H1 (cell line): ENCODE results near the gene TDRKH. TPM values are rescaled to one million over a fixed set of nuclear protein-coding genes. Genes with fewer than 3 reads are reported as not detected.

Experiments used
- CTCF ChIA-PET: fragments of 300-600 bp; sonication (Branson Sonifier 250); formaldehyde crosslinking; loops from one replicate; lab custom pipeline; 2021; ENCODE audit not compliant: partially characterized antibody; lab: Charles Lee
- POLR2A ChIA-PET: fragments of 300-600 bp; sonication (Branson Sonifier 250); formaldehyde crosslinking; loops from one replicate; lab custom pipeline; 2021; ENCODE audit warnings: inconsistent platforms; ENCODE audit not compliant: partially characterized antibody; lab: Charles Lee
- DNase-seq, 2 experiments: peaks; one replicate each; pipeline versions ENCODE4 v3.0.0 to v3.0.0-alpha.2; 2010 to 2022; ENCODE audit warnings: low spot score in 2 of 2, low read depth in 1 of 2, mixed read lengths in 1 of 2
- FAIRE-seq: peaks from 2 replicates; lab custom pipeline; 2011; peaks lifted over from hg19 to GRCh38; lab: Jason Lieb, UNC
- H2AFZ ChIP-seq: 2 replicates; pipeline ENCODE4 v1.8.1; 2012; ENCODE audit warnings: low read length, inconsistent platforms
- H2AK5ac ChIP-seq: 2 replicates; pipeline ENCODE4 v1.6.1; 2013; ENCODE audit warnings: low read depth, low read length
- H2BK120ac ChIP-seq: replicated peaks from 2 replicates; pipeline ENCODE3; 2013; ENCODE audit warnings: low read depth, low read length, inconsistent platforms
- H2BK12ac ChIP-seq: 2 replicates; pipeline ENCODE4 v1.6.1; 2013; ENCODE audit warnings: low read depth, low read length
- H2BK15ac ChIP-seq: 2 replicates; pipeline ENCODE4 v1.6.1; 2013; ENCODE audit warnings: low read length
- H2BK20ac ChIP-seq: 2 replicates; pipeline ENCODE4 v1.6.1; 2013; ENCODE audit warnings: low read length
- H2BK5ac ChIP-seq: 2 replicates; pipeline ENCODE4 v1.6.1; 2013; ENCODE audit warnings: low read depth, low read length
- H3K14ac ChIP-seq: 2 replicates; pipeline ENCODE4 v1.6.1; 2013; ENCODE audit warnings: inconsistent platforms; ENCODE audit not compliant: insufficient read length
- H3K18ac ChIP-seq: 2 replicates; pipeline ENCODE4 v1.6.1; 2013; ENCODE audit warnings: low read length; ENCODE audit errors: extremely low read depth
- H3K23ac ChIP-seq: 2 replicates; pipeline ENCODE4 v1.6.1; 2013; ENCODE audit warnings: inconsistent platforms; ENCODE audit not compliant: insufficient read length
- H3K23me2 ChIP-seq: 2 replicates; pipeline ENCODE4 v1.6.1; 2013; ENCODE audit warnings: low read depth, low read length
- H3K27ac ChIP-seq: 2 replicates; pipeline ENCODE4 v1.6.1; 2011; ENCODE audit warnings: low read depth, low read length, inconsistent platforms
- H3K27me3 ChIP-seq, 4 experiments: replicated peaks in 1 of 4; 1 replicate in 1 of 4; 2 replicates in 3 of 4; pipeline versions ENCODE4 v1.6.1 to v1.8.1; 2011 to 2013; ENCODE audit warnings: low read length in 3 of 4, mild to moderate bottlenecking in 3 of 4, inconsistent platforms in 2 of 4, mixed read lengths in 2 of 4, moderate library complexity in 1 of 4; ENCODE audit not compliant: control insufficient read depth in 3 of 4, insufficient read depth in 3 of 4; ENCODE audit errors: extremely low read depth in 1 of 4
- H3K36me3 ChIP-seq, 4 experiments: 2 replicates each; pipeline versions ENCODE4 v1.6.1 to v1.8.1; 2011 to 2013; ENCODE audit warnings: mild to moderate bottlenecking in 4 of 4, low read length in 3 of 4, moderate library complexity in 2 of 4, control low read depth in 1 of 4, inconsistent platforms in 1 of 4; ENCODE audit not compliant: insufficient read depth in 4 of 4, control insufficient read depth in 2 of 4
- H3K4ac ChIP-seq: replicated peaks from 2 replicates; pipeline ENCODE3; 2013; ENCODE audit warnings: low read length, low read depth, mixed read lengths, inconsistent platforms; ENCODE audit not compliant: insufficient read length
- H3K4me1 ChIP-seq, 4 experiments: replicated peaks in 1 of 4; 1 replicate in 1 of 4; 2 replicates in 3 of 4; pipeline versions ENCODE4 v1.6.1 to v1.8.1; 2011 to 2013; ENCODE audit warnings: low read length in 3 of 4, inconsistent platforms in 2 of 4, mixed read lengths in 1 of 4; ENCODE audit not compliant: insufficient read depth in 4 of 4, control insufficient read depth in 3 of 4
- H3K4me2 ChIP-seq, 2 experiments: 2 replicates each; pipeline versions ENCODE4 v1.6.1 to v1.8.1; 2011 to 2013; ENCODE audit warnings: low read depth in 2 of 2, low read length in 2 of 2, control low read depth in 1 of 2, inconsistent platforms in 1 of 2, mild to moderate bottlenecking in 1 of 2; ENCODE audit not compliant: insufficient read depth in 1 of 2
- H3K4me3 ChIP-seq, 4 experiments: fragments of 200-600, 300-600 bp in 1 of 4; sonication (generic), shearing (Covaris generic), sonication (Bioruptor Twin) in 1 of 4; 2 replicates each; pipeline versions ENCODE4 v1.5.1 to v1.8.1; 2011 to 2016; ENCODE audit warnings: low read length in 4 of 4, low read depth in 3 of 4, control low read depth in 2 of 4, inconsistent platforms in 2 of 4, mild to moderate bottlenecking in 2 of 4, mixed read lengths in 1 of 4, moderate library complexity in 1 of 4; ENCODE audit not compliant: insufficient read depth in 2 of 4; ENCODE audit errors: extremely low read depth in 1 of 4
- H3K56ac ChIP-seq: replicated peaks from 2 replicates; pipeline ENCODE3; 2013; ENCODE audit warnings: low read depth, mild to moderate bottlenecking, mixed read lengths, low read length, inconsistent platforms; ENCODE audit not compliant: insufficient read length
- H3K79me1 ChIP-seq: 2 replicates; pipeline ENCODE4 v1.6.1; 2013; ENCODE audit warnings: low read depth, low read length, control low read depth
- H3K79me2 ChIP-seq, 2 experiments: 2 replicates each; pipeline versions ENCODE4 v1.6.1 to v1.8.1; 2012 to 2013; ENCODE audit warnings: low read length in 2 of 2, mild to moderate bottlenecking in 2 of 2, inconsistent platforms in 1 of 2; ENCODE audit not compliant: insufficient read depth in 2 of 2, control insufficient read depth in 1 of 2
- H3K9ac ChIP-seq, 4 experiments: replicated peaks in 1 of 4; 1 replicate in 1 of 4; 2 replicates in 3 of 4; pipeline versions ENCODE4 v1.6.1 to v1.8.1; 2011 to 2013; ENCODE audit warnings: low read depth in 3 of 4, low read length in 3 of 4, control low read depth in 2 of 4, mild to moderate bottlenecking in 2 of 4, moderate library complexity in 2 of 4, inconsistent platforms in 1 of 4; ENCODE audit errors: extremely low read depth in 1 of 4
- H3K9me3 ChIP-seq, 2 experiments: 2 replicates each; pipeline versions ENCODE4 v1.6.1 to v1.8.1; 2012 to 2013; ENCODE audit warnings: mild to moderate bottlenecking in 2 of 2, moderate library complexity in 2 of 2, control low read depth in 1 of 2, inconsistent platforms in 1 of 2, low read depth in 1 of 2, low read length in 1 of 2, mixed read lengths in 1 of 2; ENCODE audit not compliant: insufficient read depth in 2 of 2
- H4K20me1 ChIP-seq, 2 experiments: replicated peaks in 1 of 2; 2 replicates each; pipeline versions ENCODE3 to v1.8.1; 2011 to 2013; ENCODE audit warnings: inconsistent platforms in 2 of 2, low read length in 2 of 2, mild to moderate bottlenecking in 1 of 2; ENCODE audit not compliant: insufficient read depth in 2 of 2, control insufficient read depth in 1 of 2
- H4K5ac ChIP-seq: 2 replicates; pipeline ENCODE4 v1.6.1; 2013; ENCODE audit warnings: low read length, low read depth, mixed read lengths, inconsistent platforms; ENCODE audit not compliant: insufficient read length
- H4K8ac ChIP-seq: 2 replicates; pipeline ENCODE4 v1.8.0; 2013; ENCODE audit warnings: mild to moderate bottlenecking, moderate library complexity, low read length, inconsistent platforms; ENCODE audit not compliant: insufficient read depth; ENCODE audit errors: extremely low read depth
- H4K91ac ChIP-seq: replicated peaks from 2 replicates; pipeline ENCODE3; 2013; ENCODE audit warnings: low read length, mixed read lengths, inconsistent platforms; ENCODE audit not compliant: insufficient read length
- CBX5 ChIP-seq: fragments of 300-800, 300-1000 bp; sonication (generic); IDR thresholded peaks from 2 replicates; pipeline ENCODE4 v1.7.1; 2016; ENCODE audit warnings: antibody characterized with exemption, low read length, low read depth
- EP300 ChIP-seq, 2 experiments: IDR thresholded peaks; 1 replicate in 1 of 2; 2 replicates in 1 of 2; pipeline ENCODE4 v1.6.1; 2011 to 2012; ENCODE audit warnings: low read depth in 2 of 2, low read length in 2 of 2, mild to moderate bottlenecking in 2 of 2, borderline replicate concordance in 1 of 2, inconsistent platforms in 1 of 2, moderate library complexity in 1 of 2
- FOSL1 ChIP-seq: IDR thresholded peaks from 2 replicates; pipeline ENCODE4 v1.6.1; 2011; ENCODE audit warnings: mild to moderate bottlenecking, low read depth, low read length, moderate library complexity; ENCODE audit not compliant: insufficient read depth
- POLR2AphosphoS5 ChIP-seq: IDR thresholded peaks from 2 replicates; pipeline ENCODE4 v1.6.1; 2011; ENCODE audit warnings: low read depth, low read length
- RAD21 ChIP-seq, 2 experiments: IDR thresholded peaks in 1 of 2; conservative IDR thresholded peaks in 1 of 2; 2 replicates each; pipeline ENCODE4 v1.6.1; 2011; ENCODE audit warnings: low read depth in 2 of 2, low read length in 2 of 2, improper control_type of control experiment in 1 of 2, inconsistent platforms in 1 of 2, mild to moderate bottlenecking in 1 of 2, moderate library complexity in 1 of 2
- RBBP5 ChIP-seq: IDR thresholded peaks from 2 replicates; pipeline ENCODE4 v1.7.1; 2012; ENCODE audit warnings: low read depth, mild to moderate bottlenecking, inconsistent platforms, low read length, moderate library complexity, borderline replicate concordance
- RNF2 ChIP-seq: fragments of 200-900, 300-1000 bp; sonication (generic); IDR thresholded peaks from 2 replicates; pipeline ENCODE4 v1.7.1; 2016; ENCODE audit warnings: borderline replicate concordance, low read depth, mild to moderate bottlenecking, antibody characterized with exemption, low read length; ENCODE audit not compliant: poor library complexity, severe bottlenecking; ENCODE audit errors: missing control alignments
- SP1 ChIP-seq: IDR thresholded peaks from 2 replicates; pipeline ENCODE4 v1.6.1; 2011; ENCODE audit warnings: low read depth, low read length
- SP2 ChIP-seq: IDR thresholded peaks from 2 replicates; pipeline ENCODE4 v1.6.1; 2012; ENCODE audit warnings: mild to moderate bottlenecking, low read length, inconsistent platforms
- WGBS, 2 experiments: shearing (Covaris generic) in 1 of 2; methylation state at CpG; one replicate each; pipeline versions ENCODE4 v1.1.6 to v1.1.7; 2013 to 2015; ENCODE audit warnings: low lambda C conversion rate in 2 of 2, mixed read lengths in 2 of 2, inconsistent platforms in 1 of 2, low coverage in 1 of 2, missing lambda C conversion rate in 1 of 2; ENCODE audit not compliant: insufficient replicate concordance in 2 of 2, insufficient coverage in 1 of 2, insufficient read length in 1 of 2; ENCODE audit errors: extremely low coverage in 1 of 2, missing lambda C conversion rate in 1 of 2; 5-methylcytosine and 5-hydroxymethylcytosine counted together
- polyA plus RNA-seq, 7 experiments: library from polyadenylated mRNA; depleted of rRNA in 3 of 7; stranded (reverse) in 5 of 7; unstranded in 2 of 7; fragments of >200 nt in 5 of 7; fragments of 200-250 nt in 2 of 7; gene quantifications; 1 replicate in 5 of 7; 2 replicates in 1 of 7; 4 replicates in 1 of 7; pipeline versions ENCODE4 v1.2.1 to v1.2.3, GENCODE V29; 2011 to 2013; ENCODE audit warnings: missing spikeins in 2 of 7, mixed read lengths in 2 of 7
- total RNA-seq: library from RNA; stranded (reverse); fragmentation: NEBNext Ultra II Directional; extraction: Animal tissue kit (Norgen Biotek cat#: 25700); gene quantifications from 2 replicates; pipeline ENCODE4 v1.2.1, GENCODE V29; 2021

TDRKH gene
- total and polyA plus RNA-seq, 2 of the 8 experiments (the other 6 are each of a cell fraction or from before 2014, with no cell fraction given) = 9.9 to 26.1 TPM

GRCh38 chr1:151839457-151840403, 49.4 kb upstream of the TDRKH start, which contains the start of gene C2CD4D:
Gene C2CD4D, minus strand, starts transcription at chr1:151839820. Its CDS starts 831 bp downstream, at chr1:151838989.
- H2BK20ac ChIP-seq = 0 out of 2 replicates have a peak within 1 kb of the TSS, but pooled peaks have one; percentile 32
- H2AFZ ChIP-seq = 0 out of 2 replicates have a peak within 1 kb of the TSS, but pooled peaks have one; percentile 36
- H3K4ac ChIP-seq = peak within 1 kb of the TSS; percentile 3
- H3K9me3 ChIP-seq = no peaks in the 10 kb centered on the region
- H2AK5ac ChIP-seq = no peak within 1 kb of the TSS
- CTCF ChIA-PET = interaction anchor here (0.6 to 2.2 kb wide), 8 partner anchors 14 to 161 kb away, joined by 3 to 7 read pairs (median 5); no protein-coding TSS in a partner anchor
- no peaks in the 10 kb centered on the region for H3K79me2 ChIP-seq
- H3K27ac ChIP-seq = peak within 1 kb of the TSS; percentile 85
- H4K8ac ChIP-seq = peak within 1 kb of the TSS; percentile 94
- H2BK120ac ChIP-seq = no peak within 1 kb of the TSS
- peak within 1 kb of the TSS; percentile 55 to 90 (median 86) for H3K9ac ChIP-seq
- peak within 1 kb of the TSS; percentile 43 to 69 (median 54) for H3K4me3 ChIP-seq
- H2BK12ac ChIP-seq = peak within 1 kb of the TSS; percentile 96
- no peaks in the 10 kb centered on the region for H3K79me1 ChIP-seq
- H3K27me3 ChIP-seq = peaks cover 10 to 24% (median 21%) of the 10 kb centered on the region in 4 experiments
- no peak within 1 kb of the TSS for H3K23ac ChIP-seq
- H3K4me2 ChIP-seq = peak within 1 kb of the TSS; percentile 77 to 93
- H3K4me1 ChIP-seq = peaks cover 4 to 17% (median 9%) of the 10 kb centered on the region in 4 experiments
- H3K14ac ChIP-seq = no peak within 1 kb of the TSS
- peak within 1 kb of the TSS; percentile 78; the same call in 1 of the 2 replicates for H2BK5ac ChIP-seq
- 5% methylated on average over 44 of the region's 47 CpGs; no CpG with 5 or more reads in 1 of the 2 experiments for WGBS, 2 experiments
- H2BK15ac ChIP-seq = peak within 1 kb of the TSS; percentile 90
- POLR2A ChIA-PET = interaction anchor here (0.6 to 5.0 kb wide), 29 partner anchors 9 to 299 kb away, joined by 3 to 20 read pairs (median 5); partner anchors contain the start of genes CELF3, MRPL9, S100A10 and SNX27
- H3K23me2 ChIP-seq = peaks cover 23% of the 10 kb centered on the region
- H4K5ac ChIP-seq = peak within 1 kb of the TSS; percentile 81
- FAIRE-seq (no peak), DNase-seq (peak; percentile 65 to 88)
- H3K36me3 ChIP-seq = no peaks in the 10 kb centered on the region
- peak within 1 kb of the TSS; percentile 27 for H3K56ac ChIP-seq
- no peaks in the 10 kb centered on the region for H4K20me1 ChIP-seq
- peak within 1 kb of the TSS; percentile 76 for H3K18ac ChIP-seq
- peak within 1 kb of the TSS; percentile 61 for H4K91ac ChIP-seq
- TF ChIP-seq RAD21 (IDR thresholded peaks at IDR 0.05 in 1 of 2, conservative IDR thresholded peaks at IDR 0.05 in 1 of 2; ENCODE audit: low read depth in 2 of 2, low read length in 2 of 2) (peak in 1 of 2 experiments; percentile 10; a peak in 1 of 4 replicates), SP2 (no peak), POLR2AphosphoS5 (peak; percentile 89), SP1 (no peak), RBBP5 (0 out of 2 replicates have a peak, but pooled peaks have one; percentile 37), EP300 (IDR thresholded peaks at IDR 0.05; ENCODE audit: borderline replicate concordance in 1 of 2, low read depth in 2 of 2, low read length in 2 of 2) (no peak), FOSL1 (no peak), CBX5 (no peak), RNF2 (no peak)
